Erythroblast (primary cell): ENCODE data around the gene NAA20.

Experiments used
- GATA1 ChIP-seq: IDR thresholded peaks from 2 replicates; pipeline ENCODE4 v1.6.1; 2011; ENCODE audit warnings: low read depth, mild to moderate bottlenecking, control low read depth, low read length, moderate library complexity
- POLR2A ChIP-seq: IDR thresholded peaks from 2 replicates; pipeline ENCODE4 v1.6.1; 2011; ENCODE audit warnings: mild to moderate bottlenecking, low read length

- TF ChIP-seq POLR2A (no peak), GATA1 (no peak)
Measured at GRCh38 chr20:20002101-20002998, 14.8 kb upstream of the NAA20 start.
